ENCODE results near the gene LCLAT1.

DNA sequence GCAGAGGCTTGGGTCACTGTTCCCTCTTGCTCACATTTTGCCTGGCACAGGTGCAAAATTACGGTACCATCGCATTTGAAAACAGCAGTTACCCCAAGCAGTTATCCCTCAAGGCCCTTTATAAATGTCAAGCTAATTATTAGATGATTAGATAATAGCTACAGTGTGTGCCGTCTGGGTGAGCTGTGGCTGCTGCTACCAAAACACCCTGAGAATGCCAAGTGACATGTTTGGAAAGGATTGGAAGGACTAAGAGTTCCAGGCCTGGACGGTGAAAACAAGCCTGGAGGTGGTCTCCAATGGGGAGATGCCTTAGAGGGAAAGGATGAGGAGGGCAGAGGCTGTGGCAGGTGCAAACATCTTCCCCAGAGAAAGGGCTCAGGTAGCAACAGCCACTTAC lies 239.6 kb downstream of the LCLAT1 start:
- TF ChIP-seq, protein P1, sequence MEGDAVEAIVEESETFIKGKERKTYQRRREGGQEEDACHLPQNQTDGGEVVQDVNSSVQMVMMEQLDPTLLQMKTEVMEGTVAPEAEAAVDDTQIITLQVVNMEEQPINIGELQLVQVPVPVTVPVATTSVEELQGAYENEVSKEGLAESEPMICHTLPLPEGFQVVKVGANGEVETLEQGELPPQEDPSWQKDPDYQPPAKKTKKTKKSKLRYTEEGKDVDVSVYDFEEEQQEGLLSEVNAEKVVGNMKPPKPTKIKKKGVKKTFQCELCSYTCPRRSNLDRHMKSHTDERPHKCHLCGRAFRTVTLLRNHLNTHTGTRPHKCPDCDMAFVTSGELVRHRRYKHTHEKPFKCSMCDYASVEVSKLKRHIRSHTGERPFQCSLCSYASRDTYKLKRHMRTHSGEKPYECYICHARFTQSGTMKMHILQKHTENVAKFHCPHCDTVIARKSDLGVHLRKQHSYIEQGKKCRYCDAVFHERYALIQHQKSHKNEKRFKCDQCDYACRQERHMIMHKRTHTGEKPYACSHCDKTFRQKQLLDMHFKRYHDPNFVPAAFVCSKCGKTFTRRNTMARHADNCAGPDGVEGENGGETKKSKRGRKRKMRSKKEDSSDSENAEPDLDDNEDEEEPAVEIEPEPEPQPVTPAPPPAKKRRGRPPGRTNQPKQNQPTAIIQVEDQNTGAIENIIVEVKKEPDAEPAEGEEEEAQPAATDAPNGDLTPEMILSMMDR (IDR thresholded peaks at IDR 0.05; ENCODE audit: low read depth, low read length) = no peak
- no peak for TF ChIP-seq EZH2phosphoT487 (IDR thresholded peaks at IDR 0.05; ENCODE audit: low read depth)

Data from OCI-LY3 (cell line).